NCI-H146 (cell line): ENCODE measurements around the gene PNMT.
"Not testable (repeated sequence)": the region's sequence is repeated elsewhere in the genome, so short reads cannot be mapped to it uniquely, and the experiment has no call there.

Source experiments
- DNase-seq: peaks from one replicate; lab custom pipeline; 2025; lab: John Stamatoyannopoulos, UW

PNMT gene

GRCh38 chr17:39687546-39688474 lies 19.6 kb downstream of the PNMT start, which contains the start of gene PGAP3:
TSS of gene PGAP3 (minus strand) at chr17:39688057. CDS start at chr17:39688014, 43 bp downstream.
- DNase-seq = peak; percentile 97

- peak; percentile 14 for DNase-seq
Observed at GRCh38 chr17:39688475-39688835, 20.2 kb downstream of the PNMT start.

GRCh38 chr17:39688945-39689344 lies 20.7 kb downstream of the PNMT start:
- DNase-seq = no peak

GRCh38 chr17:39694593-39694992 lies 26.3 kb downstream of the PNMT start:
- no peak for DNase-seq

- DNase-seq = no peak
Observed at GRCh38 chr17:39695089-39695474, 26.8 kb downstream of the PNMT start.

GRCh38 chr17:39696731-39697130 lies 28.5 kb downstream of the PNMT start:
- no peak for DNase-seq

- no peak for DNase-seq
Observed at GRCh38 chr17:39697961-39698360, 29.7 kb downstream of the PNMT start.

- not testable (repeated sequence) for DNase-seq
Observed at GRCh38 chr17:39699157-39699817, 31.0 kb downstream of the PNMT start.

GRCh38 chr17:39699818-39700147 lies 31.5 kb downstream of the PNMT start, which contains the start of gene ERBB2:
TSS of gene ERBB2 (plus strand) at chr17:39700064. CDS start at chr17:39700239, 175 bp downstream.
- no peak for DNase-seq

- no peak for DNase-seq
Observed at GRCh38 chr17:39700148-39700987, 32.1 kb downstream of the PNMT start.

GRCh38 chr17:39701012-39701783 lies 32.9 kb downstream of the PNMT start:
- no peak for DNase-seq

GRCh38 chr17:39701784-39702422 lies 33.6 kb downstream of the PNMT start:
- DNase-seq = no peak

- no peak for DNase-seq
Observed at GRCh38 chr17:39702901-39703893, 34.9 kb downstream of the PNMT start.

- DNase-seq = no peak
Observed at GRCh38 chr17:39703913-39704312, 35.7 kb downstream of the PNMT start.

GRCh38 chr17:39704821-39705551 lies 36.7 kb downstream of the PNMT start:
- no peak for DNase-seq

- DNase-seq = no peak
Observed at GRCh38 chr17:39705786-39706348, 37.6 kb downstream of the PNMT start.

- no peak for DNase-seq
Observed at GRCh38 chr17:39706383-39706782, 38.1 kb downstream of the PNMT start.

- no peak for DNase-seq
Observed at GRCh38 chr17:39706921-39707337, 38.7 kb downstream of the PNMT start.
